GM18873 (cell line): ENCODE results near the gene MALSU1.

Experiments
- ATAC-seq: cut with Tn5 transposase; IDR thresholded peaks from one replicate; pipeline ENCODE4 v1.9.1; 2021; ENCODE audit warnings: mild to moderate bottlenecking, moderate library complexity, moderate number of reproducible peaks; ENCODE audit not compliant: unreplicated experiment, low FRiP score

Gene MALSU1

GRCh38 chr7:23357190-23358093 is 58.3 kb downstream of the MALSU1 start:
- peak; percentile 46 for ATAC-seq

GRCh38 chr7:23358152-23358674 is 59.1 kb downstream of the MALSU1 start:
- ATAC-seq: no peak
